GM10248 (cell line): ENCODE data around the gene KCNT2.

Experiments
- CTCF ChIA-PET: fragments of 300-600 bp; sonication (Branson Sonifier 250); formaldehyde crosslinking; extraction: SDS; loops from one replicate; lab custom pipeline; 2021; ENCODE audit warnings: antibody characterized with exemption; lab: Yijun Ruan, JAX
- POLR2A ChIA-PET: fragments of 350-650 bp; sonication (Branson Sonifier 250); formaldehyde crosslinking; extraction: SDS; loops from one replicate; lab custom pipeline; 2020; ENCODE audit warnings: antibody characterized with exemption; lab: Yijun Ruan, JAX
- DNase-seq: peaks from one replicate; pipeline ENCODE4 v3.0.0; 2012; ENCODE audit errors: extremely low spot score
- CTCF ChIP-seq: IDR thresholded peaks from 2 replicates; pipeline ENCODE4 v1.5.1; 2012; ENCODE audit warnings: mild to moderate bottlenecking, low read depth; ENCODE audit errors: extremely low read depth, missing control alignments, control extremely low read depth

KCNT2 gene

DNA sequence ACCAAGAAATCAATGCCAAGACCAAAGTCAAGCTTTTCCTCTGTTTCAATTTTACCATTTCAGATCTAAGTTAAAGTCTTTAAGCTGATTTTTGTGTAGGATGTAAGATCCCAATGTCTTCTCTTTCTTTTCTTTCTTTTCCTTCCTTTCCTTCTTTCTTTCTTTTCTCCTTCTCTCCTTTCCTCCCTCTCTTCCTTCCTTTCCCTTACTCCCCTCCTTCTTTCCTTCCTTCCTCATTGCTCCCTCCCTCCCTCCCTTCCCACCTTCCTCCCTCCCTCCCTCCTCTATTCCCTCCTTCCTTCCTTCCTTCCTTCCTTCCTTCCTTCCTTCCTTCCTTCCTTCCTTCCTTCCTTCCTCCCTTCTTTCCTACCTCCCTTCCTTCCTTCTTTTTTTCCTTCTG lies 197.5 kb downstream of the KCNT2 start:
- POLR2A ChIA-PET = no interaction called here
- DNase-seq = no peak
- CTCF ChIA-PET = interaction anchor here (1.2 kb wide), 1 partner anchor 12 kb away, joined by 3 read pairs; no protein-coding TSS in a partner anchor
- TF ChIP-seq CTCF = no peak

DNA sequence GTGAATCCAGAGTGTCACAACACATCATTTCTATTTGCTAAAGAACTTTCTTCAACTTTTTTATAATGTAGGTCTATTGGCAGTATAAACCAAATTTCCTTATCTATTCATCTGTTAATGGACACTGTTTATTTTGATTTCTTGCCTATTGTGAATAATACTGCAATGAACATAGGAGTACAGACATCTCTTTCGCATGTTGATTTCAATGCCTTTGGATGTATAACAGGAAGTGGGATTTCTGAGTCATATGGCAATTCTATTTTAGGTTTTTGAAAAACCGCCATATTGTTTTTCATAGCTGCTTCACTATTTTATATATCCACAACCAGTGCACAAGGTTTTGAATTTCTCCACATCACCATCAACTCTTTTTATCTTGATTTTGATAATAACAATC lies 198.7 kb downstream of the KCNT2 start:
- POLR2A ChIA-PET = no interaction called here
- no peak for DNase-seq
- CTCF ChIA-PET = interaction anchor here (1.2 kb wide), 1 partner anchor 10 kb away, joined by 3 read pairs; no protein-coding TSS in a partner anchor
- TF ChIP-seq CTCF = no peak

DNA sequence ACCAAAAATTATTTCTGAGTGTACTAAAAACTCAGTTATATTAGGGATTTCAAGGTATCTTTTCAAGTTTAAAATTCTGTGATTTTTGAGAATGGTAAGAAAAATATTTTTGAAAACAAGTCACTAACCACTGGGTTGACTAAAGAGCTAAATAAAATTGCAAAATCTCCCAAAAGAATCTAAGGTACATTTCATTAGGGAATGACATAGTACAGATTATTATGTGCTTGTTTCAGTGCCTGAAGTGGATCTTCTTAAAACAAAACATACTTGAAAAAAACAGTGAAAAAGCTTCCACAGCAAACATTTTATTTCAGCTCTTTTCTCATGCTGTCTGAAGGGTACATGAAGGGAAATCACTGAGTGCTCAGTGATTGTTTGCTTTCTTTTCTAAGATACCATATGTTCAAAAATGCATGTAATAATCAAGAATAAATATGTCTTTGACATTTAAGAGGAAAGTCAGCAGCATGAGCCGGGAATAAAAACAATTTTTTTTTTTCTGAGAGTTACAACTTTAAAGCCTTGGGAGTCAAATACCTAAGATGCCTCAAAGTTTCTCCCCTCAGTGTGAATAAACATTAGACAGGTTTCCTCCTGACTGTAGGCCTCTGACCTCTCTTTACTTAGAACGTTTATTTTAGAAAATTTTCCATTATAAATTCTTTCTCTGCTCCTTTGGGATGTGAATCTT lies 200.7 kb downstream of the KCNT2 start:
- POLR2A ChIA-PET = no interaction called here
- no peak for TF ChIP-seq CTCF
- CTCF ChIA-PET = no interaction called here
- no peak for DNase-seq

DNA sequence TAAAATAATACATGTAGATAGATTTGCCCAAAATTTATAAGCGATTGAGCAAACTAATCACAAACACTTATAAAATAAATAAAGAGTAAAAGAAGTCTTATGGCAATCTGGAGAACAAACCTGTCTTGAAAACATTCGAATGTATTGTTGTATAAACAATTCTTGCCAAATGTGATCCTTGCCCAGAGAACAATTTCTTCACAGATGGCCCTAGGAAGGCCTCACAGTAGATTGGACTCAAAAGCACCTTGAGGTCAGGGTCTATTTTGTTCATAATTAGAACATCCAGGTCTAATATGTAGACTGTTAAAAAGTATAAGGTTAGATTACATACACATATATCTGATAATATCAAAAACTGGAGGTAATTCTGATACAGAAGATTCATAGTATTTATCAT lies 202.4 kb downstream of the KCNT2 start:
- TF ChIP-seq CTCF = no peak
- ChIA-PET CTCF (no interaction called here), POLR2A (no interaction called here)
- no peak for DNase-seq

- CTCF ChIA-PET = no interaction called here
- POLR2A ChIA-PET = no interaction called here
Measured at GRCh38 chr1:196403803-196404690, 204.2 kb downstream of the KCNT2 start.

More at GRCh38 chr1:196403803-196404690, 204.2 kb downstream of the KCNT2 start:
- DNase-seq = no peak
- TF ChIP-seq CTCF = no peak
